SU-DHL-6 (cell line): ENCODE results near the gene SCLY.

Experiments
- EZH2phosphoT487 ChIP-seq: fragments of 200-600 bp; sonication (generic), shearing (Covaris generic); conservative IDR thresholded peaks from 2 replicates; pipeline ENCODE4 v1.6.1; 2018; ENCODE audit warnings: mild to moderate bottlenecking, antibody characterized with exemption, low read length, moderate library complexity, mixed read lengths
- TF ChIP-seq, protein P1 (sequence below): fragments of 200-600 bp; sonication (generic); IDR thresholded peaks from one replicate; pipeline ENCODE4 v1.5.1; 2017; ENCODE audit warnings: antibody characterized with exemption, mild to moderate bottlenecking, low read length, moderate library complexity; ENCODE audit not compliant: insufficient read depth, poor library complexity, severe bottlenecking

DNA sequence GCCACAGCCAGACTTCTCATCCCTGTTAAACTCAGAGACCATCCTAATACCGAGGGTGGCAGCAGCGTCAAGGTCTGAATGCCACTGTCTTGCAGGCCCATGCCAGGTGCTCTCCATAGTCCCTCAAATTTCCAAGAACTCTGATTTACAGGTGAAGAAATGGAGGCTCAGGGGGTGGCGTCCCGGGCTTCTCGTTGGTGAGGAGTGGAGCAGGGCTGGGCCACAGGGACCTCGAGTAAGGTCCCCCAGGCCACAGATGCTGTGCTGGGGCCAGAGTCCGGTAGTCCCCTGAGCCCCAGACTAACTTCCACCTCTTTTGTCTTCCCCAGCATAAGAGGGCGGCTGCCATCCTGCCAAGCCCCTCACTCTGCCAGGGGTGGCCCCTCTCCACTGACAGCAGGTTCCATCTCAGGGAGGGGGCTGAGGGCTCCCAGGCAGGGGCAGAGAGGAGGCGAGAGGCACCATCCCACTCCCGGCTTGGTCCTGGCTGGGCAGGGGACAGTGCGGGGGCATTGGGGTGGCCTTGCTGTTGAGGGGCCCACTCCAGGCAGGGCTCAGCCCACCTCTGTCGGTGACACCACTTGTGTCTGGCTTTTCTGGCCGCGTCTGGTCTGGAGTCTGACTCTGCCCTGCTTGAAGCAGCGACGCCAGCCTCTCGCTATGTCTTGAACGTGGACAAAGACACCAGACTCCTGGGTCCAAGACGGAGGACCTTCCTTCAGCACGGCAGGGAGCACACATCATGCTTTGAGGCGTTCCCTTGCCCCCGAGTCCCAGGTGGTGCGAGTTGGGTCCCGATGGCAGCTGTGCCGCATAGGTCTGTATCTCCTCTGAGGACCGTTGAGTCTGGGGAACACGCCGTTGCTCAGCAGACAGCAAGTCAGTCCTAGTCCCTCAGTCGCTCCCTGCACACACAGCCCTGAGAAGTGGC lies 61.8 kb downstream of the SCLY start:
- TF ChIP-seq, protein P1, sequence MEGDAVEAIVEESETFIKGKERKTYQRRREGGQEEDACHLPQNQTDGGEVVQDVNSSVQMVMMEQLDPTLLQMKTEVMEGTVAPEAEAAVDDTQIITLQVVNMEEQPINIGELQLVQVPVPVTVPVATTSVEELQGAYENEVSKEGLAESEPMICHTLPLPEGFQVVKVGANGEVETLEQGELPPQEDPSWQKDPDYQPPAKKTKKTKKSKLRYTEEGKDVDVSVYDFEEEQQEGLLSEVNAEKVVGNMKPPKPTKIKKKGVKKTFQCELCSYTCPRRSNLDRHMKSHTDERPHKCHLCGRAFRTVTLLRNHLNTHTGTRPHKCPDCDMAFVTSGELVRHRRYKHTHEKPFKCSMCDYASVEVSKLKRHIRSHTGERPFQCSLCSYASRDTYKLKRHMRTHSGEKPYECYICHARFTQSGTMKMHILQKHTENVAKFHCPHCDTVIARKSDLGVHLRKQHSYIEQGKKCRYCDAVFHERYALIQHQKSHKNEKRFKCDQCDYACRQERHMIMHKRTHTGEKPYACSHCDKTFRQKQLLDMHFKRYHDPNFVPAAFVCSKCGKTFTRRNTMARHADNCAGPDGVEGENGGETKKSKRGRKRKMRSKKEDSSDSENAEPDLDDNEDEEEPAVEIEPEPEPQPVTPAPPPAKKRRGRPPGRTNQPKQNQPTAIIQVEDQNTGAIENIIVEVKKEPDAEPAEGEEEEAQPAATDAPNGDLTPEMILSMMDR, result no peak
- no peak for TF ChIP-seq EZH2phosphoT487
